Measurements from ENCODE around the gene PELI1.
"Not testable (repeated sequence)": the region's sequence is repeated elsewhere in the genome, so short reads cannot be mapped to it uniquely, and the experiment has no call there.

PELI1 gene

GRCh38 chr2:64079688-64080087, 64.5 kb downstream of the PELI1 start:
- not testable (repeated sequence) for FAIRE-seq

- FAIRE-seq, result not testable (repeated sequence)
Observed at GRCh38 chr2:64076828-64077227, 67.4 kb downstream of the PELI1 start.

GRCh38 chr2:64074616-64075015, 69.6 kb downstream of the PELI1 start:
- FAIRE-seq, result not testable (repeated sequence)

- no peak for FAIRE-seq
Observed at GRCh38 chr2:64067326-64067725, 76.9 kb downstream of the PELI1 start.

GRCh38 chr2:64065516-64065915, 78.7 kb downstream of the PELI1 start:
- FAIRE-seq, result no peak

GRCh38 chr2:64063924-64064331, 80.3 kb downstream of the PELI1 start:
- no peak for FAIRE-seq

- no peak for FAIRE-seq
Observed at GRCh38 chr2:64063454-64063853, 80.8 kb downstream of the PELI1 start.

GRCh38 chr2:64062840-64063239, 81.4 kb downstream of the PELI1 start:
- FAIRE-seq, result no peak

GRCh38 chr2:64059270-64059669, 85.0 kb downstream of the PELI1 start:
- no peak for FAIRE-seq

- no peak for FAIRE-seq
Observed at GRCh38 chr2:64056021-64056420, 88.2 kb downstream of the PELI1 start.

GRCh38 chr2:64054161-64054915, 89.9 kb downstream of the PELI1 start:
- FAIRE-seq, result no peak

- FAIRE-seq, result no peak
Observed at GRCh38 chr2:64052463-64053241, 91.6 kb downstream of the PELI1 start.

GRCh38 chr2:64049633-64050220, 94.5 kb downstream of the PELI1 start:
- no peak for FAIRE-seq

- FAIRE-seq, result no peak
Observed at GRCh38 chr2:64045938-64046337, 98.3 kb downstream of the PELI1 start.
